Prostate gland (tissue), 2 donors: ENCODE data around the gene KLK3. TPM values are rescaled to one million over a fixed set of nuclear protein-coding genes. Genes with fewer than 3 reads are reported as not detected.
A peak's percentile ranks its signal among the peaks of the same experiment; 100 is the strongest.

Experiments used
- DNase-seq: peaks from one replicate; pipeline ENCODE4 v3.0.0-alpha.2; 2019; ENCODE audit warnings: low spot score
- H3K27ac ChIP-seq, 2 donors: fragments of 200-600 bp; sonication (generic); 2 replicates each; pipeline ENCODE4 v1.5.1; 2017 to 2019
- H3K27me3 ChIP-seq: fragments of 200-600 bp; sonication (generic); replicated peaks from 2 replicates; pipeline ENCODE4 v1.5.1; 2019; ENCODE audit not compliant: insufficient read depth
- H3K36me3 ChIP-seq, 2 donors: fragments of 200-600 bp; sonication (generic); 1 replicate in 1 of 2; 2 replicates in 1 of 2; pipeline versions ENCODE4 v1.5.1 to v1.8.1; 2017 to 2019
- H3K4me1 ChIP-seq: fragments of 200-600 bp; sonication (generic); replicated peaks from 2 replicates; pipeline ENCODE4 v1.5.1; 2019
- H3K4me3 ChIP-seq, 2 donors: fragments of 200-600 bp; sonication (generic); 2 replicates each; pipeline ENCODE4 v1.5.1; 2017 to 2019
- H3K9me3 ChIP-seq: fragments of 200-600 bp; sonication (generic); 2 replicates; pipeline ENCODE4 v1.5.1; 2017
- CTCF ChIP-seq, 4 experiments: fragments of 200-600 bp in 2 of 4; fragments of 450-650 bp in 2 of 4; sonication (generic) in 2 of 4; IDR thresholded peaks; 1 replicate in 3 of 4; 2 replicates in 1 of 4; pipeline ENCODE4 v1.5.1; 2016 to 2019; ENCODE audit warnings: antibody characterized with exemption in 4 of 4, mild to moderate bottlenecking in 2 of 4, moderate library complexity in 2 of 4
- POLR2A ChIP-seq: fragments of 450-650 bp; IDR thresholded peaks from one replicate; pipeline ENCODE4 v1.6.1; 2016; ENCODE audit warnings: antibody characterized with exemption, mild to moderate bottlenecking
- POLR2AphosphoS5 ChIP-seq: sonication (generic); formaldehyde crosslinking; IDR thresholded peaks from one replicate; pipeline ENCODE4 v1.6.1; 2017; ENCODE audit warnings: antibody characterized with exemption
- WGBS: methylation state at CpG from one replicate; pipeline ENCODE4 v1.1.5; 2018; 5-methylcytosine and 5-hydroxymethylcytosine counted together
- intact Hi-C: fragments of 100-400 bp; cut with DNase I; formaldehyde crosslinking; loops from one replicate; pipeline ENCODE4 v1.14.2; 2022
- total RNA-seq, 2 donors: library from RNA; depleted of rRNA; stranded (reverse); fragments of >200 nt; gene quantifications; one replicate each; pipeline ENCODE4 v1.1.0, GENCODE V29; 2016

The KLK3 gene
- total RNA-seq, 2 donors from 2014 or later = 7,620 to 35,247 TPM

GRCh38 chr19:50880241-50880640 is 25.5 kb downstream of the KLK3 start:
- intact Hi-C loops = no loop called here
- peak; percentile 26 for TF ChIP-seq POLR2AphosphoS5
- no peak for TF ChIP-seq CTCF (IDR thresholded peaks at IDR 0.05)
- TF ChIP-seq POLR2A = no peak
- peak; percentile 69 for DNase-seq
- H3K9me3 ChIP-seq = no peaks in the 10 kb centered on the region
- H3K27ac ChIP-seq = peak overlapping the region; percentile 61 to 99
- WGBS = 54% methylated on average over 5 of the region's 5 CpGs
- H3K4me1 ChIP-seq = no peaks in the 10 kb centered on the region
- no peaks in the 10 kb centered on the region for H3K36me3 ChIP-seq
- H3K4me3 ChIP-seq = no peak overlapping the region
- H3K27me3 ChIP-seq = no peaks in the 10 kb centered on the region

GRCh38 chr19:50882188-50882587 is 27.5 kb downstream of the KLK3 start:
- DNase-seq = no peak
- H3K9me3 ChIP-seq = no peaks in the 10 kb centered on the region
- no peaks in the 10 kb centered on the region for H3K36me3 ChIP-seq
- no peak overlapping the region for H3K4me3 ChIP-seq
- 78% methylated on average over 3 of the region's 3 CpGs for WGBS
- peak overlapping the region; percentile 20 to 99 for H3K27ac ChIP-seq
- no peaks in the 10 kb centered on the region for H3K4me1 ChIP-seq
- H3K27me3 ChIP-seq = no peaks in the 10 kb centered on the region
- TF ChIP-seq POLR2AphosphoS5 (no peak), CTCF (IDR thresholded peaks at IDR 0.05) (no peak), POLR2A (no peak)
- intact Hi-C loops = no loop called here

GRCh38 chr19:50889638-50890037 is 34.9 kb downstream of the KLK3 start:
- peak; percentile 84 for DNase-seq
- WGBS = 10% methylated on average over 3 of the region's 3 CpGs
- TF ChIP-seq POLR2AphosphoS5 = peak; percentile 97
- no peak for TF ChIP-seq CTCF (IDR thresholded peaks at IDR 0.05)
- intact Hi-C loops = no loop called here
- no peak overlapping the region for H3K4me3 ChIP-seq
- H3K27me3 ChIP-seq = no peaks in the 10 kb centered on the region
- peak overlapping the region; percentile 79 to 99 for H3K27ac ChIP-seq
- H3K4me1 ChIP-seq = peaks cover 23% of the 10 kb centered on the region
- no peaks in the 10 kb centered on the region for H3K9me3 ChIP-seq
- no peaks in the 10 kb centered on the region for H3K36me3 ChIP-seq

- Histone ChIP-seq H3K27ac (peak overlapping the region; percentile 79 to 99), H3K4me1 (peaks cover 23% of the 10 kb centered on the region), H3K9me3 (no peaks in the 10 kb centered on the region), H3K36me3 (no peaks in the 10 kb centered on the region), H3K4me3 (no peak overlapping the region), H3K27me3 (no peaks in the 10 kb centered on the region)
- no peak for DNase-seq
- intact Hi-C loops = no loop called here
- TF ChIP-seq CTCF (IDR thresholded peaks at IDR 0.05) (no peak), POLR2AphosphoS5 (no peak), POLR2A (no peak)
- 52% methylated on average over 5 of the region's 5 CpGs for WGBS
These were observed 35.9 kb downstream of the KLK3 start for GRCh38 chr19:50890422-50891252.

GRCh38 chr19:50891253-50891625 is 36.5 kb downstream of the KLK3 start:
- H3K27me3 ChIP-seq = no peaks in the 10 kb centered on the region

More at GRCh38 chr19:50891253-50891625, 36.5 kb downstream of the KLK3 start:
- no peak overlapping the region for H3K4me3 ChIP-seq
- peaks cover 23% of the 10 kb centered on the region for H3K4me1 ChIP-seq
- TF ChIP-seq POLR2AphosphoS5 (no peak), CTCF (IDR thresholded peaks at IDR 0.05) (no peak), POLR2A (no peak)
- WGBS = 91% methylated on average over 5 of the region's 5 CpGs
- intact Hi-C loops = no loop called here
- H3K27ac ChIP-seq = peak overlapping the region; percentile 79 to 99
- no peaks in the 10 kb centered on the region for H3K9me3 ChIP-seq
- no peaks in the 10 kb centered on the region for H3K36me3 ChIP-seq
- DNase-seq = no peak
